H1 (cell line): ENCODE data around the gene TP53I11. TPM values are rescaled to one million over a fixed set of nuclear protein-coding genes. Genes with fewer than 3 reads are reported as not detected.

Source experiments
- CTCF ChIA-PET: fragments of 300-600 bp; sonication (Branson Sonifier 250); formaldehyde crosslinking; loops from one replicate; lab custom pipeline; 2021; ENCODE audit not compliant: partially characterized antibody; lab: Charles Lee
- POLR2A ChIA-PET: fragments of 300-600 bp; sonication (Branson Sonifier 250); formaldehyde crosslinking; loops from one replicate; lab custom pipeline; 2021; ENCODE audit warnings: inconsistent platforms; ENCODE audit not compliant: partially characterized antibody; lab: Charles Lee
- DNase-seq, 2 experiments: peaks; one replicate each; pipeline versions ENCODE4 v3.0.0 to v3.0.0-alpha.2; 2010 to 2022; ENCODE audit warnings: low spot score in 2 of 2, low read depth in 1 of 2, mixed read lengths in 1 of 2
- FAIRE-seq: peaks from 2 replicates; lab custom pipeline; 2011; peaks lifted over from hg19 to GRCh38; lab: Jason Lieb, UNC
- H2AFZ ChIP-seq: 2 replicates; pipeline ENCODE4 v1.8.1; 2012; ENCODE audit warnings: low read length, inconsistent platforms
- H2AK5ac ChIP-seq: 2 replicates; pipeline ENCODE4 v1.6.1; 2013; ENCODE audit warnings: low read depth, low read length
- H2BK120ac ChIP-seq: replicated peaks from 2 replicates; pipeline ENCODE3; 2013; ENCODE audit warnings: low read depth, low read length, inconsistent platforms
- H2BK12ac ChIP-seq: 2 replicates; pipeline ENCODE4 v1.6.1; 2013; ENCODE audit warnings: low read depth, low read length
- H2BK15ac ChIP-seq: 2 replicates; pipeline ENCODE4 v1.6.1; 2013; ENCODE audit warnings: low read length
- H2BK20ac ChIP-seq: 2 replicates; pipeline ENCODE4 v1.6.1; 2013; ENCODE audit warnings: low read length
- H2BK5ac ChIP-seq: 2 replicates; pipeline ENCODE4 v1.6.1; 2013; ENCODE audit warnings: low read depth, low read length
- H3K14ac ChIP-seq: 2 replicates; pipeline ENCODE4 v1.6.1; 2013; ENCODE audit warnings: inconsistent platforms; ENCODE audit not compliant: insufficient read length
- H3K18ac ChIP-seq: 2 replicates; pipeline ENCODE4 v1.6.1; 2013; ENCODE audit warnings: low read length; ENCODE audit errors: extremely low read depth
- H3K23ac ChIP-seq: 2 replicates; pipeline ENCODE4 v1.6.1; 2013; ENCODE audit warnings: inconsistent platforms; ENCODE audit not compliant: insufficient read length
- H3K23me2 ChIP-seq: 2 replicates; pipeline ENCODE4 v1.6.1; 2013; ENCODE audit warnings: low read depth, low read length
- H3K27ac ChIP-seq: 2 replicates; pipeline ENCODE4 v1.6.1; 2011; ENCODE audit warnings: low read depth, low read length, inconsistent platforms
- H3K27me3 ChIP-seq, 4 experiments: replicated peaks in 1 of 4; 1 replicate in 1 of 4; 2 replicates in 3 of 4; pipeline versions ENCODE4 v1.6.1 to v1.8.1; 2011 to 2013; ENCODE audit warnings: low read length in 3 of 4, mild to moderate bottlenecking in 3 of 4, inconsistent platforms in 2 of 4, mixed read lengths in 2 of 4, moderate library complexity in 1 of 4; ENCODE audit not compliant: control insufficient read depth in 3 of 4, insufficient read depth in 3 of 4; ENCODE audit errors: extremely low read depth in 1 of 4
- H3K36me3 ChIP-seq, 4 experiments: 2 replicates each; pipeline versions ENCODE4 v1.6.1 to v1.8.1; 2011 to 2013; ENCODE audit warnings: mild to moderate bottlenecking in 4 of 4, low read length in 3 of 4, moderate library complexity in 2 of 4, control low read depth in 1 of 4, inconsistent platforms in 1 of 4; ENCODE audit not compliant: insufficient read depth in 4 of 4, control insufficient read depth in 2 of 4
- H3K4ac ChIP-seq: replicated peaks from 2 replicates; pipeline ENCODE3; 2013; ENCODE audit warnings: low read length, low read depth, mixed read lengths, inconsistent platforms; ENCODE audit not compliant: insufficient read length
- H3K4me1 ChIP-seq, 4 experiments: replicated peaks in 1 of 4; 1 replicate in 1 of 4; 2 replicates in 3 of 4; pipeline versions ENCODE4 v1.6.1 to v1.8.1; 2011 to 2013; ENCODE audit warnings: low read length in 3 of 4, inconsistent platforms in 2 of 4, mixed read lengths in 1 of 4; ENCODE audit not compliant: insufficient read depth in 4 of 4, control insufficient read depth in 3 of 4
- H3K4me2 ChIP-seq, 2 experiments: 2 replicates each; pipeline versions ENCODE4 v1.6.1 to v1.8.1; 2011 to 2013; ENCODE audit warnings: low read depth in 2 of 2, low read length in 2 of 2, control low read depth in 1 of 2, inconsistent platforms in 1 of 2, mild to moderate bottlenecking in 1 of 2; ENCODE audit not compliant: insufficient read depth in 1 of 2
- H3K4me3 ChIP-seq, 4 experiments: fragments of 200-600, 300-600 bp in 1 of 4; sonication (generic), shearing (Covaris generic), sonication (Bioruptor Twin) in 1 of 4; 2 replicates each; pipeline versions ENCODE4 v1.5.1 to v1.8.1; 2011 to 2016; ENCODE audit warnings: low read length in 4 of 4, low read depth in 3 of 4, control low read depth in 2 of 4, inconsistent platforms in 2 of 4, mild to moderate bottlenecking in 2 of 4, mixed read lengths in 1 of 4, moderate library complexity in 1 of 4; ENCODE audit not compliant: insufficient read depth in 2 of 4; ENCODE audit errors: extremely low read depth in 1 of 4
- H3K56ac ChIP-seq: replicated peaks from 2 replicates; pipeline ENCODE3; 2013; ENCODE audit warnings: low read depth, mild to moderate bottlenecking, mixed read lengths, low read length, inconsistent platforms; ENCODE audit not compliant: insufficient read length
- H3K79me1 ChIP-seq: 2 replicates; pipeline ENCODE4 v1.6.1; 2013; ENCODE audit warnings: low read depth, low read length, control low read depth
- H3K79me2 ChIP-seq, 2 experiments: 2 replicates each; pipeline versions ENCODE4 v1.6.1 to v1.8.1; 2012 to 2013; ENCODE audit warnings: low read length in 2 of 2, mild to moderate bottlenecking in 2 of 2, inconsistent platforms in 1 of 2; ENCODE audit not compliant: insufficient read depth in 2 of 2, control insufficient read depth in 1 of 2
- H3K9ac ChIP-seq, 4 experiments: replicated peaks in 1 of 4; 1 replicate in 1 of 4; 2 replicates in 3 of 4; pipeline versions ENCODE4 v1.6.1 to v1.8.1; 2011 to 2013; ENCODE audit warnings: low read depth in 3 of 4, low read length in 3 of 4, control low read depth in 2 of 4, mild to moderate bottlenecking in 2 of 4, moderate library complexity in 2 of 4, inconsistent platforms in 1 of 4; ENCODE audit errors: extremely low read depth in 1 of 4
- H3K9me3 ChIP-seq, 2 experiments: 2 replicates each; pipeline versions ENCODE4 v1.6.1 to v1.8.1; 2012 to 2013; ENCODE audit warnings: mild to moderate bottlenecking in 2 of 2, moderate library complexity in 2 of 2, control low read depth in 1 of 2, inconsistent platforms in 1 of 2, low read depth in 1 of 2, low read length in 1 of 2, mixed read lengths in 1 of 2; ENCODE audit not compliant: insufficient read depth in 2 of 2
- H4K20me1 ChIP-seq, 2 experiments: replicated peaks in 1 of 2; 2 replicates each; pipeline versions ENCODE3 to v1.8.1; 2011 to 2013; ENCODE audit warnings: inconsistent platforms in 2 of 2, low read length in 2 of 2, mild to moderate bottlenecking in 1 of 2; ENCODE audit not compliant: insufficient read depth in 2 of 2, control insufficient read depth in 1 of 2
- H4K5ac ChIP-seq: 2 replicates; pipeline ENCODE4 v1.6.1; 2013; ENCODE audit warnings: low read length, low read depth, mixed read lengths, inconsistent platforms; ENCODE audit not compliant: insufficient read length
- H4K8ac ChIP-seq: 2 replicates; pipeline ENCODE4 v1.8.0; 2013; ENCODE audit warnings: mild to moderate bottlenecking, moderate library complexity, low read length, inconsistent platforms; ENCODE audit not compliant: insufficient read depth; ENCODE audit errors: extremely low read depth
- H4K91ac ChIP-seq: replicated peaks from 2 replicates; pipeline ENCODE3; 2013; ENCODE audit warnings: low read length, mixed read lengths, inconsistent platforms; ENCODE audit not compliant: insufficient read length
- NANOG ChIP-seq: IDR thresholded peaks from 2 replicates; pipeline ENCODE4 v1.6.1; 2011; ENCODE audit warnings: low read length, low read depth, mild to moderate bottlenecking, inconsistent platforms; ENCODE audit not compliant: insufficient read depth, poor library complexity, severe bottlenecking
- SIRT6 ChIP-seq: IDR thresholded peaks from one replicate; pipeline ENCODE4 v1.7.1; 2012; ENCODE audit warnings: low read length, inconsistent platforms
- SP2 ChIP-seq: IDR thresholded peaks from 2 replicates; pipeline ENCODE4 v1.6.1; 2012; ENCODE audit warnings: mild to moderate bottlenecking, low read length, inconsistent platforms
- SRF ChIP-seq: IDR thresholded peaks from 2 replicates; pipeline ENCODE4 v1.6.1; 2011; ENCODE audit warnings: mild to moderate bottlenecking, low read depth, low read length, moderate library complexity
- ZNF274 ChIP-seq: IDR thresholded peaks from 2 replicates; pipeline ENCODE4 v1.7.0; 2012; ENCODE audit warnings: low read length, borderline replicate concordance; ENCODE audit errors: extremely low read depth
- WGBS, 2 experiments: shearing (Covaris generic) in 1 of 2; methylation state at CpG; one replicate each; pipeline versions ENCODE4 v1.1.6 to v1.1.7; 2013 to 2015; ENCODE audit warnings: low lambda C conversion rate in 2 of 2, mixed read lengths in 2 of 2, inconsistent platforms in 1 of 2, low coverage in 1 of 2, missing lambda C conversion rate in 1 of 2; ENCODE audit not compliant: insufficient replicate concordance in 2 of 2, insufficient coverage in 1 of 2, insufficient read length in 1 of 2; ENCODE audit errors: extremely low coverage in 1 of 2, missing lambda C conversion rate in 1 of 2; 5-methylcytosine and 5-hydroxymethylcytosine counted together
- polyA plus RNA-seq, 7 experiments: library from polyadenylated mRNA; depleted of rRNA in 3 of 7; stranded (reverse) in 5 of 7; unstranded in 2 of 7; fragments of >200 nt in 5 of 7; fragments of 200-250 nt in 2 of 7; gene quantifications; 1 replicate in 5 of 7; 2 replicates in 1 of 7; 4 replicates in 1 of 7; pipeline versions ENCODE4 v1.2.1 to v1.2.3, GENCODE V29; 2011 to 2013; ENCODE audit warnings: missing spikeins in 2 of 7, mixed read lengths in 2 of 7
- total RNA-seq: library from RNA; stranded (reverse); fragmentation: NEBNext Ultra II Directional; extraction: Animal tissue kit (Norgen Biotek cat#: 25700); gene quantifications from 2 replicates; pipeline ENCODE4 v1.2.1, GENCODE V29; 2021
- TF ChIP-seq, protein P1 (sequence below): IDR thresholded peaks from 2 replicates; pipeline ENCODE4 v1.6.1; 2012; ENCODE audit warnings: inconsistent platforms

The TP53I11 gene
- total and polyA plus RNA-seq, 2 of the 8 experiments (the other 6 are each of a cell fraction or from before 2014, with no cell fraction given) = 34.0 to 46.3 TPM

DNA sequence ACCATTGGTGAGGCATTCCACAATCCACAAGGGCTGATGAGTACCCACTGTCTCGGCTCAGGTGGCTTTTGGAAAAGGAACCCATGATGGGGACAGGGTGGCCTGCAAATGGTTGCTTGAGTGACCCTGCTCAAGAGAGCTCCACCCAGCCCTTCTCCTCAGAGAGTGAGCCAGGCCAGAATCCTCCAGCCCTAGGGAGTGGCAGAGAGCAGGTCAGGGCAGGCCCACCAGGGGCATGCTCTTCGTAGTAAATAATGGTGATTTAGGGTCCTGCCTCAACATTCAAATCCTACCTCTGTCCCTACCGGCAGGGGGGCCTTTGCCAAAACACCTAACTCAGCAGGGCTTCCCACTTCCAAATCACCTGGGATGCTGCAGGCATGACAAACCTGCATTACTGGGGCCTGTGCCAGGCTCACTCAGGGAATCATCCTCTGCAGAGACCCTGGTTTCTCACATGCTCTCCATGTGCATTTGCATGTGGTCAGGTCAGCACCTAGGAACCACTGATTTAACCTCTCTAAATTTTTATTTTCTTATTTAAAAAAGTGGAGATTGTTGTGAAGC, 17.3 kb upstream of the TP53I11 start:
- Histone ChIP-seq H3K23ac (no peak overlapping the region), H2BK120ac (no peak overlapping the region), H2BK12ac (peak overlapping the region; percentile 69; the same call in 1 of the 2 replicates), H3K27me3 (no peaks in the 10 kb centered on the region; a peak in 2 of 7 replicates), H2BK20ac (no peak overlapping the region), H4K91ac (no peak overlapping the region), H3K9me3 (no peaks in the 10 kb centered on the region), H4K8ac (no peak overlapping the region), H3K36me3 (no peaks in the 10 kb centered on the region), H3K23me2 (no peaks in the 10 kb centered on the region), H3K14ac (no peak overlapping the region), H2AFZ (no peak overlapping the region), H3K4me3 (no peak overlapping the region), H2BK15ac (no peak overlapping the region), H3K4me1 (peaks cover 4 to 23% (median 15%) of the 10 kb centered on the region in 4 experiments), H4K5ac (no peak overlapping the region), H3K56ac (no peak overlapping the region), H3K79me1 (no peaks in the 10 kb centered on the region), H3K18ac (peak overlapping the region; percentile 3; the same call in 1 of the 2 replicates), H3K4me2 (no peak overlapping the region), H3K4ac (no peak overlapping the region), H2AK5ac (no peak overlapping the region), H2BK5ac (no peak overlapping the region), H3K9ac (no peak overlapping the region), H3K27ac (no peak overlapping the region), H4K20me1 (no peaks in the 10 kb centered on the region), H3K79me2 (no peaks in the 10 kb centered on the region)
- no peak for TF ChIP-seq SP2
- TF ChIP-seq SIRT6 = no peak
- no peak for TF ChIP-seq NANOG
- TF ChIP-seq ZNF274 = no peak
- TF ChIP-seq, protein P1, sequence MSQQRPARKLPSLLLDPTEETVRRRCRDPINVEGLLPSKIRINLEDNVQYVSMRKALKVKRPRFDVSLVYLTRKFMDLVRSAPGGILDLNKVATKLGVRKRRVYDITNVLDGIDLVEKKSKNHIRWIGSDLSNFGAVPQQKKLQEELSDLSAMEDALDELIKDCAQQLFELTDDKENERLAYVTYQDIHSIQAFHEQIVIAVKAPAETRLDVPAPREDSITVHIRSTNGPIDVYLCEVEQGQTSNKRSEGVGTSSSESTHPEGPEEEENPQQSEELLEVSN = 0 out of 2 replicates have a peak, but pooled peaks have one; percentile 30
- no peak for TF ChIP-seq SRF
- FAIRE-seq (no peak), DNase-seq (no peak)
- CTCF ChIA-PET = interaction anchor here (0.6 to 38.2 kb wide), 10 partner anchors 7 to 351 kb away, joined by 3 to 731 read pairs (median 5); partner anchors contain the start of gene TP53I11
- POLR2A ChIA-PET = interaction anchor here (1.1 to 3.7 kb wide), 4 partner anchors 10 to 20 kb away, joined by 3 to 16 read pairs (median 3); no protein-coding TSS in a partner anchor
- WGBS, 2 experiments = 73% methylated on average over 3 of the region's 3 CpGs; no CpG with 5 or more reads in 1 of the 2 experiments
